Panc1 (cell line): ENCODE measurements around the gene PSME3.

Source experiments
- POLR2AphosphoS5 ChIP-seq: IDR thresholded peaks from 2 replicates; pipeline ENCODE4 v1.6.1; 2012; ENCODE audit warnings: mild to moderate bottlenecking, low read depth, low read length, moderate library complexity
- TF ChIP-seq, protein P1 (sequence below): fragments of 450-650 bp; IDR thresholded peaks from 2 replicates; pipeline ENCODE4 v1.5.1; 2017; ENCODE audit warnings: mild to moderate bottlenecking

DNA sequence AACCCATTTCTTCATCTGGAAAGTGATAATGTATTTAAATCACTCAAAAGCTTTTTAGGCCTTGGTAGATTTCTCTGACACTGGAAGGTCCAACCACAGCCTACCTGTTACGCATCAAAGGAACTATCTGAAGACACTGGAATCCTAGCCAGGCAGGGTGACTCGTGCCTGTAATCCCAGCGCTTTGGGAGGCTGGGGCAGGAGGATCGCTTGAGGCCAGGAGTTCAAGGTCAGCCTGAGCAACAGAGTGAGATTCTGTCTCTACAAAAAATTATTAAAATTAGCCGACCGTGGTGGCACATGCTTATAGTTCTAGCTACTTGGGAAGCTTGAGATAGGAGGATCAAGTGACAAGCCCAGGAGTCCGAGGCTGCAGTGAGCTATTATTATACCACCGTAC is 49.0 kb downstream of the PSME3 start:
- TF ChIP-seq, protein P1, sequence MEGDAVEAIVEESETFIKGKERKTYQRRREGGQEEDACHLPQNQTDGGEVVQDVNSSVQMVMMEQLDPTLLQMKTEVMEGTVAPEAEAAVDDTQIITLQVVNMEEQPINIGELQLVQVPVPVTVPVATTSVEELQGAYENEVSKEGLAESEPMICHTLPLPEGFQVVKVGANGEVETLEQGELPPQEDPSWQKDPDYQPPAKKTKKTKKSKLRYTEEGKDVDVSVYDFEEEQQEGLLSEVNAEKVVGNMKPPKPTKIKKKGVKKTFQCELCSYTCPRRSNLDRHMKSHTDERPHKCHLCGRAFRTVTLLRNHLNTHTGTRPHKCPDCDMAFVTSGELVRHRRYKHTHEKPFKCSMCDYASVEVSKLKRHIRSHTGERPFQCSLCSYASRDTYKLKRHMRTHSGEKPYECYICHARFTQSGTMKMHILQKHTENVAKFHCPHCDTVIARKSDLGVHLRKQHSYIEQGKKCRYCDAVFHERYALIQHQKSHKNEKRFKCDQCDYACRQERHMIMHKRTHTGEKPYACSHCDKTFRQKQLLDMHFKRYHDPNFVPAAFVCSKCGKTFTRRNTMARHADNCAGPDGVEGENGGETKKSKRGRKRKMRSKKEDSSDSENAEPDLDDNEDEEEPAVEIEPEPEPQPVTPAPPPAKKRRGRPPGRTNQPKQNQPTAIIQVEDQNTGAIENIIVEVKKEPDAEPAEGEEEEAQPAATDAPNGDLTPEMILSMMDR: no peak
- TF ChIP-seq POLR2AphosphoS5: no peak
